Lower leg skin (tissue), 3 donors: ENCODE measurements around the gene CKB.

Source experiments
- CTCF ChIP-seq, 3 donors: fragments of 450-650 bp; IDR thresholded peaks; one replicate each; pipeline ENCODE4 v1.5.1; 2016; ENCODE audit warnings: antibody characterized with exemption in 3 of 3, mild to moderate bottlenecking in 3 of 3, moderate library complexity in 2 of 3
- POLR2A ChIP-seq, 2 donors: fragments of 450-650 bp; IDR thresholded peaks; one replicate each; pipeline ENCODE4 v1.6.1; 2016 to 2017; ENCODE audit warnings: antibody characterized with exemption in 2 of 2, mild to moderate bottlenecking in 1 of 2, moderate library complexity in 1 of 2

DNA sequence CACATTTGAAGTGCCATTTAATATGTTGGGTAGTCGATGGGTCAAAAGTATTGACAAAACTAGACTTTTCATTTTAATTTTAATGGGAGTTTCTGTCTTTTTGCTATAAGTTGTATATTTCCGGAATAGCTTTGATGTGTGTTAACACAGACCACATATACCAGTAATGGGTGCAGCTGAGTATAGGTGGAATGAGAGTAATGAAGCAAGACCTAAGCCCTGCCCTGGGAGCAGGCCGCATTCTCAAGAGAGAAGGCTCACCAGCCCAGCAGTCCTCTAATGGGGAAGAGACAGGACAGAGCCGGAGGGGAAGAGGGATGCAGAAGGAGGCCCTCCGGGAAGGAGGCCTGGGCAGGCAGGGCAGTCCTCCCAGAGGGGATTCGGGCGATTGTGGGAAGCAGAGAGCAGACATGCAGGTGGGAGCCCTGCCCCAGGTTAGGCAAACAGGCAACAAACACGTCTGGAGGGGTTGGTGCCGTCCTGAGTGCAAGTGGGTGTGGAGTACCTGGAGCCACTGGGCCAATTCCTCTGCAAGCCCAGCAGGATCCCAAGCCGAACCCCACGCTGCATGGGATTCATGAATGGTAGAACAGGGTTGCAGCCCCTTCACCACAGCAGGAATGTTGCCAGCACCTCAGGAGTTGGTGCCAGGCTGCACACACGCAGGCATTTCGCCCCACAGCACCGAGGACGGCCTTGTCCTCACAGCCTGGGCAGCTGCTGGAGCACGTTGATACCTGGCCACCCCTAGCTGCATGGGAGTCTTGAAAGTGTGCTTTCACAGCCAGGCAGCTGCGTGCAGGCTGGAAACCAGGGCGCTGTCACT is 7.8 kb downstream of the CKB start:
- no peak for TF ChIP-seq CTCF (IDR thresholded peaks at IDR 0.05)
- TF ChIP-seq POLR2A (IDR thresholded peaks at IDR 0.05): no peak
